ENCODE measurements around the gene PARD3B. TPM values are rescaled to one million over a fixed set of nuclear protein-coding genes. Genes with fewer than 3 reads are reported as not detected.

PARD3B gene
- total RNA-seq, 1 experiment from 2014 or later = 6.4 TPM

DNA sequence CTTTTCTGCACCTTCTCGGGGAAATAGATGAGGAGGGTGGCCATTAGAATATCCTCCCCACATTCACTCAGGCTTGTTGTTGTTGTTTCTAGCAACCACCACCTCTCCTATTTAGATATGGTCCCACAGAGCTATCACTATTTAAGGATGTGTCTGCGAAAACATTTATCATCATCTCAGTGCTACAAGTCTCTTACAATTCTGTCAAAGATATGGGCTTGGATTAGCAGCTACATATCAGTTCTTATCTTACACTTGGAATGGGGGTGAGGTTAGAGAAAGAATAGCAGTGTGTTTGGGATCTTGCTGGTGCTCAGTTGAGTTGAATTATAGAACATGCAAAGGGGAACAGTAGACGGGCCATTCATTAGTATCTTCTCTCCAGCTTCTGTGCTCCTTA is 546.1 kb downstream of the PARD3B start:
- H3K4me1 Mint-ChIP-seq = peaks cover 2% of the 10 kb centered on the region in 2 experiments
- H2BK15ac ChIP-seq (ENCODE audit: low read depth, low read length) = no peak overlapping the region
- no CpG with 5 or more reads among the region's 3 CpGs for whole genome bisulfite sequencing (ENCODE audit: extremely low coverage, insufficient read length, low lambda C conversion rate)

More for the DNA sequence above, 546.1 kb downstream of the PARD3B start:
- Histone ChIP-seq H3K9ac (ENCODE audit: extremely low read depth, insufficient read length, low read length) (no peak overlapping the region), H3K4me2 (ENCODE audit: insufficient read depth, insufficient read length, low read length) (no peak overlapping the region), H2BK20ac (ENCODE audit: low read depth, low read length, poor library complexity, severe bottlenecking) (no peak overlapping the region), H2AK5ac (ENCODE audit: insufficient read length, low read length) (no peak overlapping the region), H3K14ac (ENCODE audit: insufficient read depth, low read length) (no peak overlapping the region), H2BK12ac (ENCODE audit: insufficient read length, low read depth, low read length) (no peak overlapping the region), H3K79me1 (ENCODE audit: insufficient read depth, low read depth, low read length, poor library complexity, severe bottlenecking) (no peaks in the 10 kb centered on the region), H4K20me1 (ENCODE audit: control insufficient read depth, insufficient read depth, insufficient read length) (no peaks in the 10 kb centered on the region), H2BK120ac (ENCODE audit: low read depth, low read length, poor library complexity, severe bottlenecking) (no peak overlapping the region), H3K4me1 (ENCODE audit: insufficient read depth, low read length) (no peaks in the 10 kb centered on the region; the same call in 1 of the 2 replicates), H4K8ac (replicated peaks; ENCODE audit: insufficient read length, low read depth, low read length) (no peak overlapping the region), H3K56ac (ENCODE audit: insufficient read length, low read depth, low read length) (no peak overlapping the region), H4K91ac (ENCODE audit: insufficient read length, low read depth, low read length) (no peak overlapping the region), H2BK5ac (ENCODE audit: insufficient read length, low read length) (no peak overlapping the region), H3T11ph (ENCODE audit: low read length) (no peak overlapping the region), H3K27me3 (ENCODE audit: insufficient read depth, low read length) (no peaks in the 10 kb centered on the region), H3K23ac (ENCODE audit: insufficient read length, low read depth, low read length) (no peak overlapping the region), H2AFZ (ENCODE audit: low read length) (no peak overlapping the region), H3K79me2 (ENCODE audit: insufficient read depth, low read length) (no peaks in the 10 kb centered on the region), H3K9me3 (ENCODE audit: control insufficient read depth, low read depth, low read length) (no peaks in the 10 kb centered on the region), H3K27ac (ENCODE audit: insufficient read length, low read depth, low read length) (no peak overlapping the region), H3K23me2 (ENCODE audit: insufficient read length, low read depth, low read length, poor library complexity, severe bottlenecking) (no peaks in the 10 kb centered on the region), H3K4ac (ENCODE audit: low read depth, low read length) (no peak overlapping the region), H3K18ac (ENCODE audit: insufficient read length, low read depth, low read length) (no peak overlapping the region), H4K5ac (ENCODE audit: insufficient read length, low read depth, low read length) (no peak overlapping the region)
- no peaks in the 10 kb centered on the region for H3K9me3 Mint-ChIP-seq
- no peak overlapping the region for H3K4me3 Mint-ChIP-seq
- DNase-seq = no peak
- TF ChIP-seq, protein P1, sequence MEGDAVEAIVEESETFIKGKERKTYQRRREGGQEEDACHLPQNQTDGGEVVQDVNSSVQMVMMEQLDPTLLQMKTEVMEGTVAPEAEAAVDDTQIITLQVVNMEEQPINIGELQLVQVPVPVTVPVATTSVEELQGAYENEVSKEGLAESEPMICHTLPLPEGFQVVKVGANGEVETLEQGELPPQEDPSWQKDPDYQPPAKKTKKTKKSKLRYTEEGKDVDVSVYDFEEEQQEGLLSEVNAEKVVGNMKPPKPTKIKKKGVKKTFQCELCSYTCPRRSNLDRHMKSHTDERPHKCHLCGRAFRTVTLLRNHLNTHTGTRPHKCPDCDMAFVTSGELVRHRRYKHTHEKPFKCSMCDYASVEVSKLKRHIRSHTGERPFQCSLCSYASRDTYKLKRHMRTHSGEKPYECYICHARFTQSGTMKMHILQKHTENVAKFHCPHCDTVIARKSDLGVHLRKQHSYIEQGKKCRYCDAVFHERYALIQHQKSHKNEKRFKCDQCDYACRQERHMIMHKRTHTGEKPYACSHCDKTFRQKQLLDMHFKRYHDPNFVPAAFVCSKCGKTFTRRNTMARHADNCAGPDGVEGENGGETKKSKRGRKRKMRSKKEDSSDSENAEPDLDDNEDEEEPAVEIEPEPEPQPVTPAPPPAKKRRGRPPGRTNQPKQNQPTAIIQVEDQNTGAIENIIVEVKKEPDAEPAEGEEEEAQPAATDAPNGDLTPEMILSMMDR (conservative IDR thresholded peaks at IDR 0.05) = no peak
- no peak overlapping the region for H3K27ac Mint-ChIP-seq
- no peaks in the 10 kb centered on the region for H3K36me3 Mint-ChIP-seq (ENCODE audit: insufficient read depth in 1 of 3, low read depth in 3 of 3)
- no peaks in the 10 kb centered on the region for H3K27me3 Mint-ChIP-seq (ENCODE audit: low read depth)

All from H9 (cell line).